ENCODE results near the gene ERAL1.
"Not testable (repeated sequence)": the region's sequence is repeated elsewhere in the genome, so short reads cannot be mapped to it uniquely, and the experiment has no call there.

ERAL1 gene

GRCh38 chr17:28849281-28849680 lies 5.5 kb upstream of the ERAL1 start:
- no peak for DNase-seq (ENCODE audit: low read depth, low spot score)

DNA sequence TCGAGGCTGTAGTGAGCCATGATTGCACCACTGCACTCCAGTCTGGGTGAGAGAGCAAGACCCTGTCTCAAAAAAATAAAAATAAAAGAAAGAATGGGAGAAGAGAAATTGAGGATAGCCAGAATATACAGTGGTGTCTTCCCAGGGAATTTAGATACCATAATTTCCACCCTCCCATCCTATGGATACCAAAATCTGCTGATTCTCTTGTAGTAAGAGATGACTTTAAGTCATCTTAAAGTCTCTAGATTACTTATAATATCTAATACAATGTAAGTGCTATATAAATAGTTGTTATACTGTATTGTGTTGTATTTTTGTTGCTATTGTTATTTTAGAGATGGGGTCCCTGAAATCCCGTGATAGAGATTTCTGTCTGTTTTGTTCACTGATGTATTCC lies 1.5 kb upstream of the ERAL1 start:
- DNase-seq (ENCODE audit: low read depth, low spot score): no peak

GRCh38 chr17:28855336-28855679 lies 492 bp downstream of the ERAL1 start:
- DNase-seq (ENCODE audit: low read depth, low spot score): no peak

DNA sequence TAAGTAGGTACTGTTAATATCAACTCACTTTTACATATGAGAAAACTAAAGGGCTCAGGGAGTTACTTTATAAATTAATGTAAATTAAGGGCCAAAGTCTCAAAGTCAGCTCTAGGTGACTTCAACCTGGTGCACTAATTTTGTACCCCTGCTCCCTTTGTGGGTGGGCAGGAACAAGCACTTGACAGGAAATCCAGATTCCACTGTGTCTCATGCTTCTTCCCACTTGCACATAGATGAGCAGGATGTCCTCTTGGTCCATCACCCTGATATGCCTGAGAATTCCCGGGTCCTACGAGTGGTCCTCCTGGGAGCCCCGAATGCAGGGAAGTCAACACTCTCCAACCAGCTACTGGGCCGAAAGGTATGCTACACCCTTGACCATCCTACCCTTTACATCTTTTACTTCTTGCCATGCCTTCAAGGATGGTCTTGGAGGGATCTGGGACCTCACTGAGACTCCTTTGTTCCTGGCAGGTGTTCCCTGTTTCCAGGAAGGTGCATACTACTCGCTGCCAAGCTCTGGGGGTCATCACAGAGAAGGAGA lies 1.3 kb downstream of the ERAL1 start:
- DNase-seq (ENCODE audit: low read depth, low spot score): no peak

- DNase-seq (ENCODE audit: low read depth, low spot score): no peak
These were observed 3.3 kb downstream of the ERAL1 start for GRCh38 chr17:28857905-28858800.

- no peak for DNase-seq (ENCODE audit: low read depth, low spot score)
These were observed 4.1 kb downstream of the ERAL1 start for GRCh38 chr17:28858801-28859355.

- DNase-seq (ENCODE audit: low read depth, low spot score): no peak
These were observed 5.6 kb downstream of the ERAL1 start for GRCh38 chr17:28860363-28860808.

- DNase-seq (ENCODE audit: low read depth, low spot score): no peak
These were observed 6.8 kb downstream of the ERAL1 start for GRCh38 chr17:28861393-28862203.

DNA sequence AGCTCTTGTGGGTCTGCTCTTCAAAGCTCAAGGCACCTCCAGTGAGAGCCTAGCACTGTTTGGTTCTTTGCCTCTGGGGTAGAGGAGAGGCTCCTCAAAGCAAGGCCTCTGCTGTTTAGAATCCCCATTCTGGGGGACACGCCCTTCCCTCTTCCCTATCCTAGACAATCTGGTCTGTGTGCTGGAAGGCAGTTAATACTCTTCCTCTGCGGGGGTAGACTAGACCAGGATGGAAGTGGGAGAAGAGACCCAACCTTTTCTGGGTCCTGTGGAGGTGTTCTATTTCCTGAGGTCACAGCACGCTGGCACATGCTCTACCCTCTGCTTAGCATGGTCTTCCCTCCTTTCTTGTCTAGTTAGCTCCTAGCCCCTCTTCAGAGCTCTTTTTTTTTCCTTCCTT lies 7.7 kb downstream of the ERAL1 start:
- DNase-seq (ENCODE audit: low read depth, low spot score): no peak

DNA sequence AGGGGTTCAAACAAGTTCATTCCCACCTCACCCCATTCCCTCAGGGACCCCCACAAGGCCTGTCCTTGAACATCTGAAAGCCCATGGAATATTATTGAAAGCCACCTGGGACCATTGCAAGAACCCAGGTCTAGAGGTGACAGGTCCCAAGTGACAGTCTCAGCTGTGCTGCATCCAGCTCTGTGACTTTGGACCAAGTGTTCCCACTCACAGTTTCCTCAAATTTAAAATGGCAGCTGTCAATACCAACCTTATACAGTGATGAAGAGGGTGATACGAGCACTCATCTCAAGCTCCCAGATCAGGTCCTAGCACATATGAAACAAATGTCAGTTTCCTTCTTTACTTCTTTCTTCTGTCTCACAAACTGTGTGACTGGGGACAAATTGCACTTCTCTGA lies 9.1 kb downstream of the ERAL1 start:
- DNase-seq (ENCODE audit: low read depth, low spot score): no peak

DNA sequence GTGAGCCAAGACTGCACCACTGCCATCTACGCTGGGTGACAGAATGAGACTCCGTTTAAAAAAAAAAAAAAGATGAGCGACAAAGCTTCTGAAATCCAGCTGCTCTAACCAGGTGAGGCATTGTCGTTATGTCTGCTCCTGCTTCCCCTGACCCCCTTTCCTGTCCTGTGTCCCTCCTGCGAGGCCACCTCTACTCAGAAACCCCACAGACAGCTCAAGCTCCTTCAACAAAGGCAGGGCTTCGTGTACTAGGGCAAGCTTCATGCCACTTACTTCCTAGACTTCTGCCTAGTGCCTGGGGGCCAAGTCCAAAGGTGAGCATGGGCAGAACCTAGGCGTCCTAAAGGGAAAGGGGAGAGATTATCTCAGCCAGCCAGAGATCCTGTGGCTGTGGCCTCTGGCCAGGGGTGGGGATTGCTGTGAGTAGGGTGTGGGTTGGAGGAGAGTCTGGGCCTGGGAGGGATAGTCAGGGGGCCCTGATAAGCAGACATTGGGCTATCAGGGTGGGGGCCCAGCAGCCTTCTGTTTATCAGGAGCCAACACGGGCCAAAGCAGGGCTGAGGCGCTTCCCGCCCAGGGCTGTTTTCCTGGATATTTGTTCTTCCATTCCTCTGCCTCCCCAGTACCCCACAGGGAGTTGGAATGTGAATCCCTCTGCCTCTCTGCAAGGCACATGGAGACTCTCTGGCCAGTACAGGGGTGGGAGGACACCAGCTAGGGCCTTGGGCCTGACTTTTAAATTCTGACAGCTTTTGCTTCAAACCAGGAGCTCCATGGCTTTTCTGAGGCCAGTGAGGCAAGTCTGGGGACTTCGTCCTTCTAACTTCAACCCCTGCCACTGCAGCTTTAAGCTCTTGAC lies 10.4 kb downstream of the ERAL1 start:
- DNase-seq (ENCODE audit: low read depth, low spot score): no peak

GRCh38 chr17:28865946-28866752 lies 11.3 kb downstream of the ERAL1 start:
- no peak for DNase-seq (ENCODE audit: low read depth, low spot score)

GRCh38 chr17:28867276-28867675 lies 12.5 kb downstream of the ERAL1 start:
- no peak for DNase-seq (ENCODE audit: low read depth, low spot score)

GRCh38 chr17:28871056-28871579 lies 16.3 kb downstream of the ERAL1 start:
- no peak for DNase-seq (ENCODE audit: low read depth, low spot score)

GRCh38 chr17:28873839-28874238 lies 19.0 kb downstream of the ERAL1 start:
- DNase-seq (ENCODE audit: low read depth, low spot score): no peak

DNA sequence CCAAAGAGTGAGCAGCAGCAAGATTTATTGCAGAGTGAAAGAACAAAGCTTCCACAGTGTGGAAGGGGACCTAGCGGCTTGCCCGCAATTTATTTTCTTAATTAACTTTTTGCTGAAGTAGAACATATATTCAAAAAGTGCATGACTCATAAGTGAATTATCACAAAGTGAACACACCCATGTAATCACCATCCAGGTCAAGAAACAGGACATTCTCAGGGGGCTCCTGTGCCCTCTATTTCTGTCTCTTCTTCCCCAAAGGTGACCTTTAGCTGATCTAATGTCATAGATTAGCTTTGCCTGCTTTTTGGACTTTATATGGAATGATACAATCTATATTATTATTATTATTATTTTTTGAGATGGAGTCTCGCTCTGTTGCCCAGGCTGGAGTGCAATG lies 19.9 kb downstream of the ERAL1 start:
- no peak for DNase-seq (ENCODE audit: low read depth, low spot score)

DNA sequence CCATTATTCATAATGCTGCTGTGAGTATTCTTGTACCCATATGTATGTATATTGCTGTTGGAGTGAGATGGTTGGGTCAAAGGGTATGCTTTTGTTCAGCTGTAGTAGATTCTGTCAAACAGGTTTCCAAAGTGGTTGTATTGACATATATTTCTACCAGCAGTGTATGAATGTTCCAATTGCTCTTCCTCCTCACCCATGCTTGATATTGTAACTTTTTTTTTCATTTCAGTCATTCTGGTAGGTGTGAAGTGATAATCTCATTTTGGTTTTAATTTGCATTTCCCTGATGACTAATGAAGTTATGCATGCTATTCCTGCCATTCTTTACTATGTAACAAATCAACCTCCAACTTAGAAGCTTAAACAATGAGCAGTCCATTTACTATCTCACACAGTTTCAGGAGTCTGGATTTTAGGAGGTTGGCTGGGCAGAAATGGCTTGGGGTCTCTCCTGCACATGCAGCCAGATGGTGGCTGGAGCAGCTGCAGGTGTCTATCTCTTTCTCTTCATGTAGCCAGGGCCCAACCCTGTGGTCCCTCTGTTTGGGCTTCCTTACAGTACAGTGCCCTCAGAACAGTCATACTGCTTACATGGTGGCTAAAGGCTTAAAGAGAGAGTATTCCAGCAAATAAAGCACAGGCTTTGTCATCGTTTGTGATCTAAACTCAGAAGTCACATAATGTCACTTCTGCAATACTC lies 21.2 kb downstream of the ERAL1 start:
- no peak for DNase-seq (ENCODE audit: low read depth, low spot score)

DNA sequence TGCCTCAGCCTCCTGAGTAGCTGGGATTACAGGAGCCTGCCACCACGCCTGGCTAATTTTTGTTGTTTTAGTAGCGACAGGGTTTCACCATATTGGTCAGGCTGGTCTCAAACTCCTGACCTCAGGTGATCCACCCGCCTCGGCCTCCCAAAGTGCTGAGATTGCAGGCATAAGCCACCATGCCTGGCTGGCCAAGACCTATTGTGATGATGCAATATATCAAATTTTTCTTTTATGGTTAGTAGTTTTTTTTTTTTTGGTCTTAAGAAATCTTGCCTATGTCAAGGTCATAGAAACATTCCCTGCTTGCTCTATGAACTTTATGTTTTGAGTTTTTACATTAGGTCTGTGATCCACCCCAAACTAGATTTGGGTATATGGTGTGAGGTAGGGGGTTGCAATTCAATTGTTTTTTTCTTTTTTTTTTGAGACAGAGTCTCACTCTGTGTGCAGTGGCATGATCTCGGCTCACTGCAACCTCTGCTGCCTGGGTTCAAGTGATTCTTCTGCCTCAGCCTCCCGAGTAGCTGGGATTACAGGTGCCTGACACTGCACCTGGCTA lies 22.4 kb downstream of the ERAL1 start:
- not testable (repeated sequence) for DNase-seq (ENCODE audit: low read depth, low spot score)
